NCI-H1436 (cell line): ENCODE results near the gene PTGDS.
A peak's percentile ranks its signal among the peaks of the same experiment; 100 is the strongest.

Source experiments
- DNase-seq: peaks from one replicate; lab custom pipeline; 2025; lab: John Stamatoyannopoulos, UW

The PTGDS gene

DNA sequence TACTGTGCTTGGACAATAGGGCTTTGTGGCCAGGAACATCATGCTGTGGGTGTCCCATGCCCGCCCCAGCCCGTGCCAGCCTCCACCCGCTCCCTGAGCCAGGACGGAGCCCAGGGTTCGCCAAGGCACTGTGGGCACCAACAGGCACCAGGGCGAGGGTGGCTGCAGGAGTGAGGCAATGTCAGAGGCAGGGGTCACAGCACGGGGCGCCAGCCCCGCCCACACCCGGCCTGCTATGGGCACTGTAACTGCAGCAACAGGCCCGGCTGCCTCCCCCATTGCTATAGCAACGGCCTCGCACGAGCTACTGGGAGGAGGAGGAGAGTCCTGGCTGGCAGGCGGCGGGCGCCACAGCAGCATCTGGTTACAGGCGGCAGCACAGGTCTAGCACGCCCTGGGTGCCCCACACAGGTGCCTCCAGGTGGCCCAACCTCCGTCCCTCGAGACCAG, 48.2 kb downstream of the PTGDS start:
- peak; percentile 87 for DNase-seq

GRCh38 chr9:137026384-137026783, 49.1 kb downstream of the PTGDS start:
- no peak for DNase-seq

GRCh38 chr9:137026828-137027227, 49.5 kb downstream of the PTGDS start:
- no peak for DNase-seq

- no peak for DNase-seq
These were observed 50.3 kb downstream of the PTGDS start, which contains the start of gene ABCA2 for GRCh38 chr9:137027369-137028262. ABCA2 (minus strand) TSS chr9:137028237; CDS start chr9:137028140, 97 bp downstream.

GRCh38 chr9:137028263-137029057, 51.2 kb downstream of the PTGDS start:
- DNase-seq, result peak; percentile 64

GRCh38 chr9:137029058-137029936, 52.0 kb downstream of the PTGDS start:
- DNase-seq, result peak; percentile 35

- no peak for DNase-seq
These were observed 52.7 kb downstream of the PTGDS start for GRCh38 chr9:137030006-137030405.

GRCh38 chr9:137030538-137031527, 53.5 kb downstream of the PTGDS start:
- no peak for DNase-seq
